Endothelial cell of umbilical vein (primary cell): Measurements from ENCODE around the gene VEZT.

ENCODE experiments used
- EZH2 ChIP-seq: IDR thresholded peaks from 2 replicates; pipeline ENCODE4 v1.6.1; 2012; ENCODE audit warnings: borderline replicate concordance, low read depth, mild to moderate bottlenecking, moderate library complexity, low read length, inconsistent platforms; ENCODE audit not compliant: severe bottlenecking
- JUN ChIP-seq: IDR thresholded peaks from 2 replicates; pipeline ENCODE4 v1.6.1; 2011; ENCODE audit warnings: borderline replicate concordance, low read depth; ENCODE audit not compliant: insufficient read length, insufficient read depth
- MYC ChIP-seq: IDR thresholded peaks from one replicate; pipeline ENCODE4 v1.6.1; 2011; ENCODE audit warnings: mild to moderate bottlenecking, low read depth, low read length
- POLR2A ChIP-seq: IDR thresholded peaks from 2 replicates; pipeline ENCODE4 v1.6.1; 2012; ENCODE audit warnings: low read depth, mild to moderate bottlenecking, control low read depth, low read length
- POLR2AphosphoS5 ChIP-seq: IDR thresholded peaks from 2 replicates; pipeline ENCODE4 v1.6.1; 2012; ENCODE audit warnings: low read depth, mild to moderate bottlenecking, control low read depth, low read length, moderate library complexity; ENCODE audit not compliant: insufficient read depth
- TF ChIP-seq, protein P1 (sequence below), 2 donors: IDR thresholded peaks; 1 replicate in 1 of 2; 2 replicates in 1 of 2; pipeline ENCODE4 v1.5.1; 2011; ENCODE audit warnings: low read length in 2 of 2, mild to moderate bottlenecking in 2 of 2, moderate library complexity in 2 of 2, control low read depth in 1 of 2, inconsistent platforms in 1 of 2, low read depth in 1 of 2; ENCODE audit not compliant: insufficient read depth in 1 of 2; ENCODE audit errors: extremely low read depth in 1 of 2
- TF ChIP-seq, protein P2 (sequence below): IDR thresholded peaks from 2 replicates; pipeline ENCODE4 v1.6.1; 2011; ENCODE audit not compliant: insufficient read depth, insufficient read length

DNA sequence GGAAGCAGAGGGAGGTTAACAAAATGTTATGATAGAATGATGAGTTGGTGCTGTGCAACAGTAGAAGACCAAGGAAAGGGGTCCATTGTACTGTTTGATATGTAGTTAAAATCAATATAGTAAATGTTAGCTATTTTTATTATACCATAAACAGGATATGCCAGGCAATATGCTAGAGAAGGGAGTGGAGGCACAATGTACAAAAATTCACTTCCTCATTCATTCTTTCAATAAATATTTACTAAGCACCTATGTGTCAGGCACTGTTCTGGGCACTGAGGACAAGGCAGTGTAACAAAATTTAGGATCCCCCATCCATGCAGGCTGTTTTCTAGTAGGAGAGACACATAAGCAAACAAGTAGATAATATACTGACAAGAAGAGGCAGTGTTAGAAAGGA lies 25.3 kb upstream of the VEZT start:
- TF ChIP-seq, protein P1, sequence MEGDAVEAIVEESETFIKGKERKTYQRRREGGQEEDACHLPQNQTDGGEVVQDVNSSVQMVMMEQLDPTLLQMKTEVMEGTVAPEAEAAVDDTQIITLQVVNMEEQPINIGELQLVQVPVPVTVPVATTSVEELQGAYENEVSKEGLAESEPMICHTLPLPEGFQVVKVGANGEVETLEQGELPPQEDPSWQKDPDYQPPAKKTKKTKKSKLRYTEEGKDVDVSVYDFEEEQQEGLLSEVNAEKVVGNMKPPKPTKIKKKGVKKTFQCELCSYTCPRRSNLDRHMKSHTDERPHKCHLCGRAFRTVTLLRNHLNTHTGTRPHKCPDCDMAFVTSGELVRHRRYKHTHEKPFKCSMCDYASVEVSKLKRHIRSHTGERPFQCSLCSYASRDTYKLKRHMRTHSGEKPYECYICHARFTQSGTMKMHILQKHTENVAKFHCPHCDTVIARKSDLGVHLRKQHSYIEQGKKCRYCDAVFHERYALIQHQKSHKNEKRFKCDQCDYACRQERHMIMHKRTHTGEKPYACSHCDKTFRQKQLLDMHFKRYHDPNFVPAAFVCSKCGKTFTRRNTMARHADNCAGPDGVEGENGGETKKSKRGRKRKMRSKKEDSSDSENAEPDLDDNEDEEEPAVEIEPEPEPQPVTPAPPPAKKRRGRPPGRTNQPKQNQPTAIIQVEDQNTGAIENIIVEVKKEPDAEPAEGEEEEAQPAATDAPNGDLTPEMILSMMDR (IDR thresholded peaks at IDR 0.05; ENCODE audit: extremely low read depth in 1 of 2, insufficient read depth in 1 of 2, low read depth in 1 of 2, low read length in 2 of 2), result no peak
- no peak for TF ChIP-seq POLR2A
- TF ChIP-seq EZH2, result no peak
- no peak for TF ChIP-seq POLR2AphosphoS5
- TF ChIP-seq MYC, result no peak
- TF ChIP-seq, protein P2, sequence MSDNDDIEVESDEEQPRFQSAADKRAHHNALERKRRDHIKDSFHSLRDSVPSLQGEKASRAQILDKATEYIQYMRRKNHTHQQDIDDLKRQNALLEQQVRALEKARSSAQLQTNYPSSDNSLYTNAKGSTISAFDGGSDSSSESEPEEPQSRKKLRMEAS, result no peak
- no peak for TF ChIP-seq JUN
